SK-N-SH treated with all-trans-retinoic acid at 6 μM for 48 hours (cell line): Measurements from ENCODE around the gene TOR1AIP1.
"Not testable (repeated sequence)": the region's sequence is repeated elsewhere in the genome, so short reads cannot be mapped to it uniquely, and the experiment has no call there.

Experiments
- PATZ1 ChIP-seq: fragments of 250-450 bp; sonication (Bioruptor Pico); IDR thresholded peaks from 2 replicates; pipeline ENCODE4 v1.8.0; 2020; ENCODE audit warnings: mild to moderate bottlenecking, moderate library complexity, borderline replicate concordance
- RARB ChIP-seq: fragments of 250-450 bp; sonication (Bioruptor Pico); IDR thresholded peaks from 2 replicates; pipeline ENCODE4 v1.8.0; 2021; ENCODE audit warnings: mild to moderate bottlenecking, moderate library complexity
- ZNF565 ChIP-seq: fragments of 450-650 bp; formaldehyde crosslinking; conservative IDR thresholded peaks from 2 replicates; pipeline ENCODE4 v1.5.0; 2020; ENCODE audit warnings: low read depth, mild to moderate bottlenecking, moderate library complexity
- TF ChIP-seq, protein P1 (sequence below): fragments of 250-450 bp; sonication (Bioruptor Pico); IDR thresholded peaks from 2 replicates; pipeline ENCODE4 v1.5.1; 2021; ENCODE audit warnings: mild to moderate bottlenecking, moderate library complexity

- TF ChIP-seq PATZ1, ZNF565, RARB (CRISPR knock-in tag): not testable (repeated sequence)
- TF ChIP-seq, protein P1, sequence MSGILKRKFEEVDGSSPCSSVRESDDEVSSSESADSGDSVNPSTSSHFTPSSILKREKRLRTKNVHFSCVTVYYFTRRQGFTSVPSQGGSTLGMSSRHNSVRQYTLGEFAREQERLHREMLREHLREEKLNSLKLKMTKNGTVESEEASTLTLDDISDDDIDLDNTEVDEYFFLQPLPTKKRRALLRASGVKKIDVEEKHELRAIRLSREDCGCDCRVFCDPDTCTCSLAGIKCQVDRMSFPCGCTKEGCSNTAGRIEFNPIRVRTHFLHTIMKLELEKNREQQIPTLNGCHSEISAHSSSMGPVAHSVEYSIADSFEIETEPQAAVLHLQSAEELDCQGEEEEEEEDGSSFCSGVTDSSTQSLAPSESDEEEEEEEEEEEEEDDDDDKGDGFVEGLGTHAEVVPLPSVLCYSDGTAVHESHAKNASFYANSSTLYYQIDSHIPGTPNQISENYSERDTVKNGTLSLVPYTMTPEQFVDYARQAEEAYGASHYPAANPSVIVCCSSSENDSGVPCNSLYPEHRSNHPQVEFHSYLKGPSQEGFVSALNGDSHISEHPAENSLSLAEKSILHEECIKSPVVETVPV (CRISPR knock-in tag): not testable (repeated sequence)
Observed at GRCh38 chr1:179836686-179837445, 45.2 kb upstream of the TOR1AIP1 start.
